ENCODE measurements around the gene PBX4.

GRCh38 chr19:19529783-19530422, 88.6 kb downstream of the PBX4 start:
- TF ChIP-seq CTCF (IDR thresholded peaks at IDR 0.05; ENCODE audit: insufficient read depth, low read length) (no peak), POLR2AphosphoS5 (IDR thresholded peaks at IDR 0.05; ENCODE audit: low read depth) (no peak), REST (IDR thresholded peaks at IDR 0.05; ENCODE audit: insufficient replicate concordance, low read depth) (no peak), GABPA (IDR thresholded peaks at IDR 0.05; ENCODE audit: low read depth) (no peak)
